NCI-H2081 (cell line): ENCODE results near the gene ABHD12B.
"Not testable (repeated sequence)": the region's sequence is repeated elsewhere in the genome, so short reads cannot be mapped to it uniquely, and the experiment has no call there.

ENCODE experiments used
- DNase-seq, 2 experiments: peaks; one replicate each; lab custom pipeline; 2025; lab: John Stamatoyannopoulos, UW

The ABHD12B gene

GRCh38 chr14:50935126-50936015 lies 63.5 kb downstream of the ABHD12B start:
- DNase-seq: no peak

DNA sequence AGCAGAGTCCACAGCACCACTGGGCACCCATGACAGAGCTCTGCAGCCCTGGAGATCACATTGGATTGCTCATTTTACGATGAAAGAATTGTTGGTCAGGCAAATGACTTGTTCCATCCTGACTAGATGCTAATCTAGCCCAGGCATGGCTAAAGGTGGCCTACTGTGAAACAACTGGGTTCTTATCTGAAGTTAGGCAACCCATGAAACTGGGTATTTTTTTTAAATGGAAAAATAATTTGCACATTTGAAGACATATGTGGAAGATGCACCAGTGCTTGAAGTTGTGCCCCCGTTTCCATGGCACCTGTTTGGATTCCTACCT lies 64.1 kb downstream of the ABHD12B start:
- DNase-seq: no peak

GRCh38 chr14:50936882-50937281 lies 65.0 kb downstream of the ABHD12B start:
- no peak for DNase-seq

- DNase-seq: no peak
Observed at GRCh38 chr14:50937325-50937724, 65.5 kb downstream of the ABHD12B start.

GRCh38 chr14:50937800-50938199 lies 65.9 kb downstream of the ABHD12B start:
- DNase-seq: no peak

- DNase-seq: no peak
Observed at GRCh38 chr14:50941151-50941550, 69.3 kb downstream of the ABHD12B start.

DNA sequence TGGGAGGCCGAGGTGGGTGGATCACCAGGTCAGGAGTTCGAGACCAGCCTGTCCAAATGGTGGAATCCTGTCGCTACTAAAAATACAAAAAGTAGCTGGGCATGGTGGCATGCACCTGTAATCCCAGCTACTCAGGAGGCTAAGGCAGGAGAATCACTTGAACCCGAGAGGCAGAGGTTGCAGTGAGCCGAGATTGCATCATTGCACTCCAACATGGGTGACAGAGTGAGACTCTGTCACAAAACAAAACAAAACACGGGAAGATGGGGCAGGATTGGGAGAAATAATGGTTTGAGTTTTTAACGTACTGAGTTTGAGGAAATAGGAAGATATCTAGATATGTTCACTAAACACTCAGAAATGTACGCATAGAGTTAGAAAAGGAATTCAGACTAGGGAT lies 69.8 kb downstream of the ABHD12B start:
- DNase-seq: not testable (repeated sequence)

GRCh38 chr14:50943261-50943942 lies 71.5 kb downstream of the ABHD12B start:
- DNase-seq: no peak

GRCh38 chr14:50943943-50944646 lies 72.2 kb downstream of the ABHD12B start, which contains the start of gene PYGL:
Gene PYGL, minus strand, starts transcription at chr14:50944483. Its CDS starts 80 bp downstream, at chr14:50944403.
- peak; percentile 46 to 60 for DNase-seq

GRCh38 chr14:50944647-50945413 lies 73.0 kb downstream of the ABHD12B start:
- DNase-seq: peak; percentile 22 to 77

- no peak for DNase-seq
Observed at GRCh38 chr14:50946234-50946935, 74.5 kb downstream of the ABHD12B start.

- no peak for DNase-seq
Observed at GRCh38 chr14:50947446-50947845, 75.6 kb downstream of the ABHD12B start.

DNA sequence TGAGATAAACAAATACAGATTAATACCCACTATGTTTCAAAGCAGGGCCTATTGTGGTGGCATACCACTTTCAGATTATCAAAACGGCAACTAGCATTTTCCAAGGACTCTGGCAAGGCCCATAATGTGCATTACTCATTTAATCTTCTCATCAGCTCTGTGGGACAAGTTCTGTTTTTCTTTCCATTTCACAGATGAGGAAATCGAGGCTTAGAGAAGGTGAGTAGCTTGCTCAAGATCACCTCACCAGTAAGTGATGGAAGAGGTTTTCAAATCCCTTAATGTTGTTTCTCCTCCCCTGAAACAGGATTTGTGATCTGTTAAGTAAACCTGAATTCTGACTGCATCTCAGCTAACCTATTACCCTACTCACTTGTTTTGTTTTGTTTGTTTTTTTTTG lies 76.4 kb downstream of the ABHD12B start:
- DNase-seq: no peak

GRCh38 chr14:50951032-50951431 lies 79.2 kb downstream of the ABHD12B start:
- DNase-seq: no peak

DNA sequence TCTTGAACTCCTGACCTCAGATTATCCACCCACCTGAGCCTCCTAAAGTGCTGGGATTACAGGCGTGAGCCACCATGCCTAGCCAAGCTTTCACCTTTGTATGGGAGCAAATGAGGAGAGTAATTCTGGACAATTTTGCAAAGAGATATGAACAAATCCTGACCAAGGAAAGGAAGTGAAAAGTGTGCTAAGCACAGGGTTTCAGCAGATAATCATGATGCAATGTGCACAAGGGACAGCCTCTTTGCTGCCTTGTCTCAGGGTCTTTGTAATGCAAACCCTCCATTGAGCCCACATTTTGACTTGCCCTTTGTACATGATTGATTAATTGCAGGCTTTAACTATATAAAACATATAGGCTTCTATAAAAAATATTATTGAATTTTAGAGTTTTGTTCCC lies 81.6 kb downstream of the ABHD12B start:
- DNase-seq: no peak
